ENCODE measurements around the gene ACP7. TPM values are rescaled to one million over a fixed set of nuclear protein-coding genes. Genes with fewer than 3 reads are reported as not detected.

Gene ACP7
- total and polyA plus RNA-seq, 2 donors (not counting 1 experiment from before 2014, with no cell fraction given) = not detected

DNA sequence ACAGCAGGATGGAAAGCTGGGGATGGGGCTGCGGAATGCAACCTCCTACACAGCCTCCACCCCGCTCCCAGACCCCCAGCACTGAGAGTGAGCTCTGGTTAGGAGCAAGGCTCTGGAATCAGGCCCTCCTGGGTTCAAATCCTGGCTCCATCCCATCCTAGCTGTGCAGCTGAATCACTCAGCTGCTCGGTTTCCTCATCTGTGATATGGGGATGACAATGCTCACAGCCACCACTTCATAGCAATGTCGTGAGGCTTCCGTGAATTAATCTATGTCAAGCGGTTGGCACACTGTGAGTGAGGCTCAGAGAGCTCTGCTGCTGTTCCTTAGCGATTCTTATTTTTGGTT, 538 bp downstream of the ACP7 start:
- peak overlapping the region; percentile 44 for H3K4me2 ChIP-seq (ENCODE audit: extremely low read depth, insufficient read depth, low read length)
- no peaks in the 10 kb centered on the region for H4K20me1 ChIP-seq (ENCODE audit: control insufficient read depth, extremely low read depth, insufficient read depth, low read length)
- no peak overlapping the region for H2AFZ ChIP-seq (ENCODE audit: low read length)
- peaks cover 22% of the 10 kb centered on the region for H3K27me3 ChIP-seq (ENCODE audit: control insufficient read depth, insufficient read depth, low read length)
- no peaks in the 10 kb centered on the region for H3K79me2 ChIP-seq (ENCODE audit: control insufficient read depth, insufficient read depth, low read length)
- DNase-seq (ENCODE audit: low read depth in 2 of 2) = no peak
- TF ChIP-seq, protein P1, sequence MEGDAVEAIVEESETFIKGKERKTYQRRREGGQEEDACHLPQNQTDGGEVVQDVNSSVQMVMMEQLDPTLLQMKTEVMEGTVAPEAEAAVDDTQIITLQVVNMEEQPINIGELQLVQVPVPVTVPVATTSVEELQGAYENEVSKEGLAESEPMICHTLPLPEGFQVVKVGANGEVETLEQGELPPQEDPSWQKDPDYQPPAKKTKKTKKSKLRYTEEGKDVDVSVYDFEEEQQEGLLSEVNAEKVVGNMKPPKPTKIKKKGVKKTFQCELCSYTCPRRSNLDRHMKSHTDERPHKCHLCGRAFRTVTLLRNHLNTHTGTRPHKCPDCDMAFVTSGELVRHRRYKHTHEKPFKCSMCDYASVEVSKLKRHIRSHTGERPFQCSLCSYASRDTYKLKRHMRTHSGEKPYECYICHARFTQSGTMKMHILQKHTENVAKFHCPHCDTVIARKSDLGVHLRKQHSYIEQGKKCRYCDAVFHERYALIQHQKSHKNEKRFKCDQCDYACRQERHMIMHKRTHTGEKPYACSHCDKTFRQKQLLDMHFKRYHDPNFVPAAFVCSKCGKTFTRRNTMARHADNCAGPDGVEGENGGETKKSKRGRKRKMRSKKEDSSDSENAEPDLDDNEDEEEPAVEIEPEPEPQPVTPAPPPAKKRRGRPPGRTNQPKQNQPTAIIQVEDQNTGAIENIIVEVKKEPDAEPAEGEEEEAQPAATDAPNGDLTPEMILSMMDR (conservative IDR thresholded peaks at IDR 0.05 in 1 of 2, IDR thresholded peaks at IDR 0.05 in 1 of 2; ENCODE audit: low read depth in 1 of 2, low read length in 2 of 2) = no peak
- peak; percentile 22 for TF ChIP-seq EZH2 (IDR thresholded peaks at IDR 0.05; ENCODE audit: low read length, missing control alignments)
- H3K27ac ChIP-seq (ENCODE audit: insufficient read depth, low read length) = no peak overlapping the region
- no peaks in the 10 kb centered on the region for H3K9me3 ChIP-seq (ENCODE audit: control insufficient read depth, insufficient read depth, low read depth, low read length)
- H3K4me3 ChIP-seq (replicated peaks in 1 of 4; ENCODE audit: control extremely low read depth in 1 of 4, insufficient read depth in 1 of 4, low read depth in 3 of 4, low read length in 4 of 4) = no peak overlapping the region
- H3K9ac ChIP-seq (ENCODE audit: insufficient read depth, low read length) = no peak overlapping the region
- no peaks in the 10 kb centered on the region for H3K36me3 ChIP-seq (ENCODE audit: control insufficient read depth, insufficient read depth, low read length)
- no peaks in the 10 kb centered on the region for H3K4me1 ChIP-seq (ENCODE audit: control insufficient read depth, extremely low read depth, insufficient read depth, low read length)

DNA sequence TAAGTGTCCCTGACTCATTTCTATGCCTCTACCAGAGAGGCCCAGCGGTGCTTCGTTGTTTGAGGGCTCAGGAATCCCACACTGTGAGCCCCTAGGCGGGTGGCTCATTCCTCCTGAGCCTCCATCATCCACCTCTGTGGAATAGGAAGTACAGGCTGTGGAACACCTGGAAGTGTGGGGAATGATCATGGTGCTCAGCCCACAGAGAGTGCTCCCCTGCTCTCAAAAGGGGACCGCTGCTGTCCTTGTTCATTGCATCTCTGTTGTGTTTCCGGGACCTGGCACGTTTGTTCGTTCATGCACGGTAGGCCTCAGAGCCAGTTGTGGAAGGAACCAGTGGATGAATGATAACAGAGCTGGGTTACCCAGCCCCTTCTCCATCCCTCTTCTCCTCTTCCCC, 1.2 kb downstream of the ACP7 start:
- H4K20me1 ChIP-seq (ENCODE audit: control insufficient read depth, extremely low read depth, insufficient read depth, low read length) = no peaks in the 10 kb centered on the region
- H3K27me3 ChIP-seq (ENCODE audit: control insufficient read depth, insufficient read depth, low read length) = peaks cover 22% of the 10 kb centered on the region
- no peaks in the 10 kb centered on the region for H3K36me3 ChIP-seq (ENCODE audit: control insufficient read depth, insufficient read depth, low read length)
- H3K27ac ChIP-seq (ENCODE audit: insufficient read depth, low read length) = no peak overlapping the region
- H3K4me1 ChIP-seq (ENCODE audit: control insufficient read depth, extremely low read depth, insufficient read depth, low read length) = no peaks in the 10 kb centered on the region
- no peak overlapping the region for H3K4me3 ChIP-seq (replicated peaks in 1 of 4; ENCODE audit: control extremely low read depth in 1 of 4, insufficient read depth in 1 of 4, low read depth in 3 of 4, low read length in 4 of 4)
- no peak overlapping the region for H2AFZ ChIP-seq (ENCODE audit: low read length)
- no peak for DNase-seq (ENCODE audit: low read depth in 2 of 2)
- H3K4me2 ChIP-seq (ENCODE audit: extremely low read depth, insufficient read depth, low read length) = no peak overlapping the region
- no peaks in the 10 kb centered on the region for H3K9me3 ChIP-seq (ENCODE audit: control insufficient read depth, insufficient read depth, low read depth, low read length)
- TF ChIP-seq, protein P1 (conservative IDR thresholded peaks at IDR 0.05 in 1 of 2, IDR thresholded peaks at IDR 0.05 in 1 of 2; ENCODE audit: low read depth in 1 of 2, low read length in 2 of 2) = no peak
- TF ChIP-seq EZH2 (IDR thresholded peaks at IDR 0.05; ENCODE audit: low read length, missing control alignments) = no peak
- no peak overlapping the region for H3K9ac ChIP-seq (ENCODE audit: insufficient read depth, low read length)
- H3K79me2 ChIP-seq (ENCODE audit: control insufficient read depth, insufficient read depth, low read length) = no peaks in the 10 kb centered on the region

- Histone ChIP-seq H3K27me3 (ENCODE audit: control insufficient read depth, insufficient read depth, low read length) (peaks cover 22% of the 10 kb centered on the region), H4K20me1 (ENCODE audit: control insufficient read depth, extremely low read depth, insufficient read depth, low read length) (no peaks in the 10 kb centered on the region), H2AFZ (ENCODE audit: low read length) (no peak overlapping the region), H3K4me1 (ENCODE audit: control insufficient read depth, extremely low read depth, insufficient read depth, low read length) (no peaks in the 10 kb centered on the region), H3K4me2 (ENCODE audit: extremely low read depth, insufficient read depth, low read length) (no peak overlapping the region), H3K9ac (ENCODE audit: insufficient read depth, low read length) (no peak overlapping the region), H3K9me3 (ENCODE audit: control insufficient read depth, insufficient read depth, low read depth, low read length) (no peaks in the 10 kb centered on the region), H3K36me3 (ENCODE audit: control insufficient read depth, insufficient read depth, low read length) (no peaks in the 10 kb centered on the region), H3K79me2 (ENCODE audit: control insufficient read depth, insufficient read depth, low read length) (no peaks in the 10 kb centered on the region), H3K27ac (ENCODE audit: insufficient read depth, low read length) (no peak overlapping the region), H3K4me3 (replicated peaks in 1 of 4; ENCODE audit: control extremely low read depth in 1 of 4, insufficient read depth in 1 of 4, low read depth in 3 of 4, low read length in 4 of 4) (no peak overlapping the region)
- no peak for DNase-seq (ENCODE audit: low read depth in 2 of 2)
- TF ChIP-seq, protein P1 (conservative IDR thresholded peaks at IDR 0.05 in 1 of 2, IDR thresholded peaks at IDR 0.05 in 1 of 2; ENCODE audit: low read depth in 1 of 2, low read length in 2 of 2) = no peak
- TF ChIP-seq EZH2 (IDR thresholded peaks at IDR 0.05; ENCODE audit: low read length, missing control alignments) = no peak
These were observed 2.2 kb downstream of the ACP7 start for GRCh38 chr19:39086386-39086785.

Measured in fibroblast of lung (primary cell).